SK-N-MC (cell line): ENCODE data around the gene TRUB1.

Source experiments
- EZH2 ChIP-seq: fragments of 200-600 bp; sonication (generic); IDR thresholded peaks from one replicate; pipeline ENCODE4 v1.6.1; 2017; ENCODE audit warnings: antibody characterized with exemption
- FOXP2 ChIP-seq: optimal IDR thresholded peaks from 2 replicates; pipeline ENCODE3; 2011; ENCODE audit warnings: mild to moderate bottlenecking, moderate library complexity; ENCODE audit not compliant: insufficient read depth; ENCODE audit errors: extremely low read length, control extremely low read depth
- POLR2AphosphoS5 ChIP-seq: IDR thresholded peaks from 2 replicates; pipeline ENCODE4 v1.6.1; 2012; ENCODE audit warnings: mild to moderate bottlenecking, low read depth, low read length, borderline replicate concordance

- TF ChIP-seq EZH2 (no peak), POLR2AphosphoS5 (no peak), FOXP2 (no peak)
Observed at GRCh38 chr10:114931072-114931679, 6.8 kb upstream of the TRUB1 start.
